ENCODE data around the gene GSG1L.

The GSG1L gene

DNA sequence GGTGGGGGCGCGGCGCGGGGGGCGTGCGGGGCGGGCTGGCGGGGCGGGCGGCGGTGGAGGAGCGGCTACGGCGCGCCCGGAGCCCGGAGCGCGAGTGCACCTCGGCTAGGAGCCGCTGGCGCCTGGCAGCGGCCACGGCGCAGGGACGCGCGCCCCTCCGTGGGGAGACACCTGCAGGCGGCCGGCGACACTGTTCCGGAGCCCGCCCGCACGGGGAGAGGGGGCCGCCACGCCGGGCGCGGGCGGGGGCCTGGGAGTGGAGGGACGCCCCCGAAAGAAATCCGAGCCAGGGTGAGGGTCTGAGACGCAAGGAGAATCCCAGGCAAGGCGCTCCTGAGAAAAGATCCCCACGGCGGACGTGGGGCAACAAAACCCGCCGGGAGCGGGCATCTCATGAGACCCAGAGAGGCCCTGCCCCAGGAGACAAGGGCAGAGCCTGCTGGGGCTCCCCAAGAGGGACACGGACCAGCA, at the start of gene GSG1L:
TSS of gene GSG1L (minus strand) at position 124 of the 471 bp plus-strand sequence. CDS start 290 bp downstream, outside the sequence.
- DNase-seq = no peak

DNA sequence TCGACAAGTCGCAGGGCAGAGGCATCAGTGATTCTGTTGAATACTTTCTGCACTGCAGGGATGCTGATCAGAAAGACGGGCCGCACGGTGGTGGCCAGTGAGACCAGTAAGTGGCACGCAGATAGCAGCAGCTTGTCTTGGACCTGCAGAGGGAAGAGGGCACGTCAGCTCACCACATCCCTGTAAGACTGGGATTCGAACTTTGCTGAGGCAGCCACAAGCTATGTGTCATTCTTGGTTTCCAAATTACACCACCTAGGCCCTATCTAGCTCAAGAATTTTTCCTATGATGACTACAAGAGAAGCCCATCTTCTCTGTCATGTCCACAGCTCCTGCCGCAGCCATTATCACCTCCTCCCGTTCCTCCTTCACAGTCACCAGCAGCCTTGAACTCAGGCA, 49.4 kb upstream of the GSG1L start:
- DNase-seq = no peak

DNA sequence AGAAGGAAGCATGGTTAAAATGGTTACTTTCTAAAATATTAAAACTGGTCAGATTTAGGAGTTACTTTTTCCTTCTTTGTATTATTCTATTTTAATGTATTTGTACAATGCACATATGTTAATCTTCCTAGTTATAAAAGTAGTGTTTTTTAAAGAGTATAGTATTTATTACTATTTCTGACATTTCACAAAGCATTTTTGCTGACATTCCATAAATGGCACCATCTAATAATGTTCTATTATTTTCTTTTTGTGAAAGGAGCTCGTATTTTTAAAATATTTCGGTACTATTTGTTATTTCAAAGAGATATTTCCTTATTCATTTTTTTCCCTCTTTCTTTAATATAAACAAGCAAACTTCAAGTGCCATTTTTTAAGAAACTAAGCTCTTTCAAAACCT, 47.5 kb upstream of the GSG1L start:
- no peak for DNase-seq

DNA sequence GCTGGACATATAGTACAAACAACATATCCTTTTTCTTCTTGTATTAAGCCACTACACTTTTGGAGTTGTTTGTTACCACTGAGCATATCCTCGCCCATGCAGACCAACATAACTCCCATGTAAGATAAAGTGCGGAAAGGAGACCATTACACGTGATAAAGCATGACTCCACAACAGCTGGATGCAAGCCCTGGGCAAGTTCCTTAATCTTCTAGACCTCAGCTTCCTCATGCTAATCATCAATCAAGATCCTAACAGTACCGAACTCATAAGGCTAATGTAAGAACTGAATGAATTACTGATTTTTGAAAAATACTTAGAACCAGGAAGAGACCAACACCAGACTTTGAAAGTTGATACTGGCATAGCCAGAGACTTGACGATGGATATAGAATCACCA, 47.0 kb upstream of the GSG1L start:
- DNase-seq = no peak

DNA sequence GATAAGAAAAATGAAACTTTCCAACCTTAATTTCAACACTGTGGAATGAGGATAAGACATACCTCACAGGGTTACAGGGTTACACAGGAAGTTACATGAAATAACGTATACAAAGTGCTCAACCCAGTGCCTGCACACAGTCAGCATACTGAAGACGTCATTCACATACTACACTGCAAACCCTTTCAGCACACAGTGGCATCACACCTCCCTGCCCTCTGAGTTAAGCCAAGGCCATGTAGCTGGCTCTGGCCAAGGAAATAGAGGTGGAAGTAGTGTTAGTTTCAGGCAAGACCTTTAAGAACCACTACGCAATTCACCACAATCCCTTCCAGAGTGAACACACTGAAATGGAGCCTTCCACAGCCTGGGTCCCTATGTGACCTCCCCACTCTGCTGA, 46.6 kb upstream of the GSG1L start:
- no peak for DNase-seq

DNA sequence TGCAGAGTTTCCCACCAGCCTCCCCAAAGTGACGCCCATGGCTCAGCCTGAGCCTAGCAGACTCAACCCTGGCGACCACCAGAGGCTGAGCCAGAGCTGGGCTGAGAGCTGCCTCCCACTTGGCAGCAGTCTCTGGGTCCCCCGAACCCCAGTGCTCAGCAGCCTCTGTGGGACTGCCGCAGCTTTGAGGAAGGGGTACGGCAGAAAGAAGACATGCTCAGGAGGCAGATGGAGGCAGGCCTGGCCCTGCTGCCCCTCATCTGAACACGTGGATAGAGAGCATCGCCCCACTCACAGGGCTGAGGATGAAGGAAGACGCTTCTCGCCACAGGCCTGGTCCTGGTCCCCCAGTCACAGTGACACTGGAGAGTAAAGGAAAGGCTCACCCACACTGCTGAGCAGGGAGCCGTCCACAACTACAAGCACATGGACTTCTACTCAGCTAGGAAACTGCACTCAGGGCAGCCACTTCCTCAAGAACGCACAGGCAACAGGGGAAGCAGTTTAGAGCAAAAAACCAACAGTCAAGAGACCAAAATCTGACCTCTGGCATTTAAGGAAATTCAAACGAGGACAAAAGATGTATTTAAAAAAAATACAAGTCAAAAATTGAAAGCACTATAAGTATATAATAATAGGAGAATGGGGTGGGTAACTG, 45.2 kb upstream of the GSG1L start:
- no peak for DNase-seq

DNA sequence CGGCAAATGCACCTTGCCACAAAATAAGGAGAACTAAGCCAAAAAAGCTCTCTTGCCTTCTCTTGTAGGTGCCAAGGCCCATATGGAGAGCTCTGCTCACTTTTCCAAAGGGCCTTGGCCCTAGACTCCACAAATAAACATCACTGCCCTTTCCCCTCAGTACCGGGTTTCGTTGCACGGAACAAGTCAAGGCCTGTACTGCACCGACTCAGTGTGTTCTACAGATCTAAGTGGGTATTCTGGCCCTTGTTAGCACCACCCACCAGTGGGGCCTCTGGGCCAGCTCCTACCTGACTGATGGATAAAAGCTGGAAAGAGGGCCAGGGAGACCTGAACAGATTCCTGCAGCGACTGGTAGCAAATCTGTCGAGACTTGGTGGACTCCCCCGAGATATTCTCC, 43.7 kb upstream of the GSG1L start:
- no peak for DNase-seq

DNA sequence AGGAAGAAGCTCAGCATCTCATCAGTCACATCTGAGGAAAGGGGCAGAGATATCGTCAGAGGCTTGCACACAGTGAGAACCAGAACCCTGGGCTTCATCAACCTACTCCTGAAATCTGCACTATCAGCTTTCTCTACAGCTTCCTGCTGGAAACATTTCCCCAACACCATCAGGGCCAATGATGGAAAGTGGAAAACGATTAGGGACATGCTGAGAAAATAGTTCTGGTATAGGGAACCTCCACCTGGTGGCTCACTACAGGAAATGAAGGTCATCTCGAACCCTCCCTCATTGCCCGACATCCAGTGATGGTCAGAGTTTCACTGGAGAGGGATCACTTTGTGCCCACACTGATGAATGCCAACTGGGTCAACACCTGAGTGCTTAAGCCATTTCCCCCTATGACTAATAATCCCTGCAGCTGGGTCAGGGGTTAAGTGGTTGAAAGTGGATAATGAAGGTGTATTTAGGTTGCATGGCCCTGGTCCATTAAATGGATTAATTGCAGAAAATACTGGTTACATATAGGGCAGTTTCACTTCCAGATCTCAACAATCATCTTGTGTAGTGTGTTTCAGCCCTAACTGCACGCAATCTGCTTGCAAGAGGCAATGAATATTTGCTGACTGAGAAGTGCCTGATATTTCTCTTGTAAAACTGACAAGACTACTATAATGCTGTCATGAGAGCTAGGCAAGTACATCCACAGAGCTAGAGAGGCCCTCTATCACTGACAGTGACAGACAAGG, 43.1 kb upstream of the GSG1L start:
- peak; percentile 73 for DNase-seq

DNA sequence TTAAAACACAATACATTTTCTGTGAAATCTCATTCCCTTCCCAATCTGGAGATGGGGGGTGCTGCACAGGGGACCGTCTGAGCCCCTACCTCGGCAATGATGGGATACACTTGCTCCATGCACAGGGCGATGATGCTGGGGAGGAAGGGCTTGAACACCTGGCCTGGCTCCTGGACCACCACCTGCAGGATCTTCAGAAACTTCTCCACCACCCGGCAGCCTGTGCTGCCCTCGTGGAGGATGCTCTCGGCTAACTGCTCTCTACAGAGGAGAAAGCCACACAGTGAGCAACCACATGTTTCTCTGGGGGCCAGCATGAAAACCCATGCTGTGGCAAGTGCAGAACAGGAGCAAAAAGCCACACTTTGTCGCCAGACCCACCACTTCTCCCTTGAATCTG, 42.4 kb upstream of the GSG1L start:
- DNase-seq = no peak

DNA sequence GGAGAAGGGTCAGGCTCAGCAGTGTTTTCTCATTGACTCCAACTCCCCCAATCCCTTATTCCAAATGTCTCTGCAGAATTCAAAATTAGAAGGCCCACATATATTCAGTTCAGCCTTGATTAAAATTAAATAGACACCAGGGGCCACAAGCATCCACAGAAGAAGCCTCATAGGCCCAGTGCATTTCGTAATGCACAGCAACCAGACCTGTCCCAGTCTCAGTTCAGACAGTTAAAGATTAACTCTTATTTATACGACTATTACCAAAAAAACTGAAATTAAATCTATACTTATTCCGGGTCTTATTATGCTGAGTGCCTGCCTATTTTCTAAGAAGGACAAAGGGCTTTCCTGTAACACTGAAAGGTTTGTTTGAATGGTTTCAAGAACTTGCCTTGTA, 41.8 kb upstream of the GSG1L start:
- DNase-seq = no peak

DNA sequence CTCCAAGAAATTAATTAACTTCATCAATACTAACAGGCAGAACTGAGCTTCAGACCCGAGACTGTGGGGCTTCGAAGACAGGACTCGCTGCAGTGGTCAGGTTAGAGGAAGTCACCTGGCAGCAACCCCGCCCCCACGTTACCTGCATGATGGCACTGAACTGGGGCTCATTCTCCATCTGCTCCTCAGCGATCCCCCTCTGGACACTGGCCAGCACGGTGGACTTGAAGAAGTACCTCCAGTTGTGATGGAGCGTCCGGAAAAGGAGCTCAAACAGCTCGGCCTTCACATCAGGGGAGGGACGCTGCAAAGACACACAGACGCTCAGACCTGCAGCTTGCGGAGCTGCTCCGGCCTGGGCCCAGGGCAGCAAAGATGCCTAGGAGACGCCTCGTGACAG, 40.9 kb upstream of the GSG1L start:
- no peak for DNase-seq

DNA sequence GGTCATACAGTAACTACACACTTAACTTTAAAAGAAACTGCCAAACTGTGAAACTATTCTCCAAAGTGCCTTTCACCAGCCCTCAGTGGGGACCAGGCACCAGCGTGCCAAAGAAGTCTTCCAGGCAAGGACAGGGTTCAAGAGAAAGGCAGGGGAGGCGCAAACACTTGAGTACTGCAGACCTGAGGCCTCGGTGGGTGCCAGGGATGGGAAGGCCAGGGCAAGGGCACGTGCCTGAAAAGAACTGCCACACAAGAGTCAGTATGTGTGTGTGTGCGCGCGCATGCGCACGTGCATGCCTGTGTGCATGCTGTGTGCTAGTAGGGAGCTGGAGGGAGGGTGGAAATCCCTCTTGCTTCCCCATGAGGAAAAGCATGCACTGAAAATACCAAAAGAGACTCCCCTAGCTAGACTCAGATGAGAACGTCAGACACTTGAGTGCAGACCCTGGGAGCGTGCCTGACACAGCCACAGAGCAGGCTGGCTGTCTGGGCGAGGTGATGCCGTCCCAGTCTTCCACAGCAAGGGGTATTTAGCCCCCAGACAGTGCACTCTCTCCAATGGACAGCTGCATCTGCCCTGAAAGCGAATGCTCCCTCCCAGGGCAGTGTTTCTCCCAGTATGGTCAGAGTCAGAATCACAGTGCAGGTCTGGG, 40.1 kb upstream of the GSG1L start:
- no peak for DNase-seq

DNA sequence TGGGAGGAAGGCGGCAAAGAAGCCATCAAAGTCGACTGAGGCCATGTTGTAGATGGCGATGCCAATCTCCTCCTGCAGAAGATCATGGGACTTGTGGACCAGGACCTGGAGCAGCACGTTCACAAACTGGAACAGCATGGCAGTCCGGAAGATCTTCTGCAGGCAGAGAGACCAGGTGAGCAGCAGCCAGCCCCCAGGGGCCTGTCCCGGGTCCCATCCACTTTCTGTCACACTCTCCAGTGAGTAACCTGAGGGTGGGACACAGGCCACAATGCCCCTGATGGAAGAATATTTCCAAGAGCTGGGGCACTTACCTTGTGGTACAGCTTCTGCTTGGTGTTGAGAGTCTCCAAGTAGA, 38.0 kb upstream of the GSG1L start:
- DNase-seq = no peak

DNA sequence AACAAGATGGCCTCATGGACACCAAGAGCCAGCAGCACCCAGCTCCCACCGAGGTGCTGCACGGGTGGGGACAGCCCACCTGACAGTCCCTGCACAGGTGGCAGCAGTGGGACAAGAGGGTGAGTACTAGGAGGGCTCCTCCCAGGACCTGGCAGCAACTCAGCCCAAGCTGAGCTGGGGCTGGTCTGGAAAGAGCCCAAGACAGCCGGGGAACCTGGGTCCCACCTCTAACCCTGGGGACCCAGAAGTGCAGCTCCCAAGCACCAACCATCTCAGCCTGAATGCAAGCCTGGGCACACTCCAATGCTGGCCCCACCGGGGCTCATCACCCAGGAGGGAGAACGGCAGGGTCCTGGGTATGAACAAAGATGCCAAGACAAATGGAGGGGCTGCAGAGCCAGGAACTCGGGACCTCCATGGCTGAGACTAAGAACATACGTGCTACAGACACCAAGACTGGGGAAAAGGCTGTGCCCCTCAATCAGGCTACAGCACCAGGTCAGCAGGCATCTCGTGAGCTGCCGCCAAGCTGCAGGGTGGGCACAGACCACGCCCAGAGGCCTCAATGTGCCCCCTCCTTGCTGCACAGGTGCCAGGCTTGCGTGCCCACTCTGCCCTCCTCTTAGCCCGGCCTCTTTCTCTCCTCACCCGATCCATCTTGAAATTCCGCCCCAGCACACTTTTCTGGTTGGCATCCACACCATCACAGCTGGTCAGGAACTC, 37.5 kb upstream of the GSG1L start:
- no peak for DNase-seq

DNA sequence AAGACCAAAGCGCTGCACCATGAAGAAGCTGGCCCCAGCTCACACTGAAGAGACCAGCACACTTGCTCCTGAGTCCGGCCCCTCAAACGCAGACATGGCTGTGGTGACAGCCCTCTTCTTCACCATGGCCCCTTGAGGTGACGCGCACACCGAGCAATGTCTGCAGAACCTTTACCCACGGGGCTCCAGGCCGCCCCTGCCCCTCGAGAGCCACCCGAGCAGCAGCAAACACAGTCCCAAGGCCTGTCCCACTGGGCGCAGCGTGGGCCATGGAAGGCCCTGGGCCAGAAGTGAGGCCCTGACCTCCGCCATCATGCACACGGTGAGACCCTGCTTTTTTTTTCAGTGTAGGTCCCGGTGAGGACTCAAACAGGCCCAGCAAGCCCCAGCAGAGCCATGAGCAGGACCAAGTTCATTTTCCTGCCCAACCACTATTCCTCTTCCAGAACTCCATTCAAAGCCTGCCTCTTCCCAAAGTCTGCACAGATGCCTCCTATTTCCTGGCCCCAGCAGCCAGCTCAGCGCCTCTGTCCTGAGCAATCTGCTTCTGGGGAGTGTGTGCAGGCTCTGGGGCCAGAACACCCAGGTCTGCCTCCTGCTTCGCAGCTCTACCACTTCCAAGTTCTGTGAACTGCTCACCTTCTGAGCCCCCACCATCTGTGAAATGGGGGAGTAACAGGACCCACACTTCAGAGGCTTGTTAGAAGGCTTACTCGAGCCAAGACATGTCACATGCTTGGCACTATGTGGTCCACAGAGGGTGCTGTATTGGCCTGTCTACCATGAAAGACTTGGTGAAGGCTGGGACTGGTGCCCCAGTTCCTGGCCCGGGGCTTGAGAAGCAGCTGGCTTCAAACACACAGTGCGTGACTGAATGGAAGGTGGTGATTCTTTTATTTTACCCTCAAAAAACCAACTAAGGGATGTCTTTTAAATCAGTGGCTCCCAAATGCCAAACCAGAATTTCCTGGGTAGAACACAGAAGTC, 35.7 kb upstream of the GSG1L start:
- no peak for DNase-seq

DNA sequence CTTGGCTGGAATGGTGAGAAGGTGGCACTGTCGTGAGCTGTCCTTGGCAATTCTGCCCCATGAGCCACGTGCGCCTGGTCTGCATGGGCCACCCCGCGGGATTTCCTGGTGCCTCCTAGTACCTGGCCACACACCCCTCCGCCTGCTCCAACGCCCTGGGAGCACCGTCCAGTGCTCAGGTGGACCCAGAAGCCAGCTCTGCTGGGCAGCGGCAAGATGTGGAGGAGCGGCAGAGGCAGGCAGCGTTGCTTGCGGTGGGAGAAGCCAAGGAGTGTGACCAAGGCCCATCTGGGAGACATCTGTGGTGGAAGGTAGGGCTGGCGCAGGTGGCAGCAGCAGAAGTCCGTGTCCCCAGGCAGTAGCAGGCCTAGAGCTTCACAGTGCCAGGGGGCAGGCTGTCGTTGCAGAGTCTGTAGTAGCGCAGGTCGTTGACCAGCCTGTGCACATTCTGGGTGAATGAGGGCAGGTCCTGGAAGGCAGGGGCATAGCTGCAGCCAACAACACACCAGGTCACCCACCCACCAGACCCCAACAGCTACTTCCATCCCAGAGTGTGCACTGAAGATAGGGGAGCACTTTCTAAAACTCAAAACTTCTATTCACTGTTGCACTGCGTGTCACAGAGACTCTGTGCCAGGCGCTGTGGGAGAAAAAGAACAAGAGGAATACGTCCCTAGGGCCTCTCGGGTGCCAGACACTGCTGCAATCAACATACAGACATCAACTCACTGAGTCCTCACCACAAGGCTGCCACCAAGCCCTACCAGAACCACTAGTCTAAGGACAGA, 34.9 kb upstream of the GSG1L start:
- DNase-seq = no peak

DNA sequence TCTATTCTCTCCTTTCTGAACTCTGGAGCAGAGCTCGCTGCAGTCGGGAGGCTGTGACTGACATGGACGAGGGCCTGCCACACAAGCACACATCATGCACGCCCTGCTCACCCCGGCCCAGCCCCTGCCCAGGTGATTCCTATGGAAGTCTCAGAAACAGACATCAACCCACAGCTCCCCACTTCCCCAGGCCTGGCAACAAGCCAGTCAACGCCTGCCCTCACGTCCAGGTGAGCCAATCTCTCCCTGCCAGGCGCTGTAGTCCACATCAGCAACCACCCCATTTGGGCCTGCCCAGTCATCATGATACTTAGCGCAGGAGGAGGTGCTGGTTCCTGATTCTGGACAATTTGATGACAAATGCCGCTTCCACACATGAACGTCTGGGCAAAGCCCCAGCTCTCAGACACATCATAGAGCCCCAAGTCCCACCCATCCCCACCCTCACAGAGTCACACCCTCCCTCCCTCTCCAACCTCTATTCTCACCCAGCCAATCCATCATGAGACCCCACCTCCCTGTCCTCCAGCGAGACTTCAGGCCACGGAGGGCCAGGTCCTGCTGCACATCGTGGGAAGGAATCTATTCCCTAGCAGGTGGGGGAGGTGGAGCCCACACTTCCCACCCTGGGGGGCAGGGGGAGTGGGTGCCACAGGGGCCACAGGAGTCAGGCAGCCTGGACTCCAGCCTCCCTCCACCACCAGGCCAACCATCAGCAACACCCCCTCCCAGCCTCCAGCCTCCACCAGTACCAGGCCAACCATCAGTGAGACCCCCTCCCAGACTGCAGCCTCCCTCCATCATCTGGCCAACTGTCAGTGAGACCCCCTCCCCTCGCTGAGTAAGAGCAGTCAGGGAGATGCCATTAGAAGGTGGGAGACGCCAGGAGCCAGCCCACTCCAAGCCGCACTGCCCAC, 33.7 kb upstream of the GSG1L start:
- no peak for DNase-seq

DNA sequence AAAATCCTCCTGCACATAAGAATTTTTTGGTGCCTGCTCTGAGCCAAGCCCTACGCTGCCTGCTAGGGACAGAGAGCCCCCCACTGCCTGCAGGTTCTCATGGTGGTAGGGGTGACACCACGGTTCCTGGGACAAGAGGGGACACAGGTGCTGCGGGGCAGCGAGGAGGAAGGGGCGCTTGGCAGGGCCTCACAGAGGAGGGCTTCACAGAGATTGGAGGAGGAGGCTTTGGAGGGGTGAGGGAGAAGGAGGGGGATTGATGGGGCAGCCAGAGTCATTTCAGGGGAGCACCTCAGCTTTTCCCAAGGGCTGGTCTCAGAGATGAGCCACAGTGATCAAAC, 29.8 kb upstream of the GSG1L start:
- no peak for DNase-seq

DNA sequence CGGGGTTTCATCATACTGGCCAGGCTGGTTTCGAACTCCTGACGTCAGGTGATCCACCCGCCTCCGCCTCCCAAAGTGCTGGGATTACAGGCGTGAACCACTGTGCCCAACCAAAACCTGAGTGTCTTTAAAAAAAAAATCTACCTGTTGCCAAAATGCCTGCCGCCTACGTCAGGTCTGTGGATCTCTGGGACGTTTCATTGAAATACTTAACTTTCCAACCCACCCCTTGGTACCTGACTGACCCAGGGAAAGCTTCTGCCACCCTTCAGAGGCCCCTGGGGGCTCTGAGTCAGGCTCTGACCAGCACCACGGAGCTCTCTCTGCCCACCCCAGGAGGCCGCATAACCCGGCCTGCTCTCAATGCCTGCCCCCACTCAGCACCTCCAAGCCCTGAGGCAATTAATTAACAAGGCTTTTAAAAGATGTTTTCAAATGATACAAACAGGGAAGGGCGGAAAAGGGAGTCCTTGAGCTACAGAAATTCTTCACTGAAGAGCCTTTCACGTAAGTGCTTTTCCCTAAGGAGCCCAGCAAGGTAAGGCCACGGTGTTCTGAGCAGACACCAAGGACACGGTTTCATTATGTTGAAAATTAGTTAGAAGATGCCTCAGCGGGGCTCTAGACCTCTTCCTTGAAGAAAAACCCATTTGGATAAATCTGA, 29.3 kb upstream of the GSG1L start:
- peak; percentile 11 for DNase-seq

DNA sequence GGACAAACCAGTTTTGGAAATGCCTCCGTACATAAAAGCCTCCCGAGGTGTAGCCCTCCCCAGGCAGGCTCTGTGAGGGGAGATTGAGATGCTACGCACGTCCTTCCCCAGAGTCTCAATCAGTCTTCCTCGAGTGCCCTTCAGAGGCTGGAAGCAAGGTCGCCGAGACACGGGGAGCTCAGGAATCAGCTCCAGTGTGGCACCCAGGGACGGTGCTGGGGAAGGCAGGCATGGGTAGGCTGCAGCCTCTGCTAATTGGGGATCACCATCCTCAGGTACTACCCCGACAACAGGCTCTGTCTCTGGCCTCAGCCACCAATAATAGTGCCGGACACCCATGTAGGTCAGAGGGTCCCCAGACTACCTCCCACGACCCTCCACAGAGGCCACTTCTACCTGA, 28.1 kb upstream of the GSG1L start:
- no peak for DNase-seq

All from NCI-H146 (cell line).